OCI-LY7 (cell line): ENCODE measurements around the gene TAB2. TPM values are rescaled to one million over a fixed set of nuclear protein-coding genes. Genes with fewer than 3 reads are reported as not detected.
A peak's percentile ranks its signal among the peaks of the same experiment; 100 is the strongest.

Source experiments
- BruUV-seq: library from RNA; stranded (reverse); fragments of 400-500 nt; replicated peaks from 2 replicates; lab custom pipeline; 2021; lab: Mats Ljungman, UMichigan
- CTCF ChIA-PET: fragments of 300-600 bp; sonication (Branson Sonifier 250); formaldehyde crosslinking; loops from one replicate; lab custom pipeline; 2022; ENCODE audit warnings: antibody characterized with exemption; ENCODE audit not compliant: unreplicated experiment; lab: Charles Lee
- POLR2A ChIA-PET: fragments of 300-600 bp; sonication (Branson Sonifier 250); formaldehyde crosslinking; loops from one replicate; lab custom pipeline; 2022; ENCODE audit warnings: antibody characterized with exemption; lab: Charles Lee
- DNase-seq: peaks from one replicate; pipeline ENCODE4 v3.0.0-alpha.2; 2015; ENCODE audit warnings: low spot score
- H2AFZ ChIP-seq: fragments of 200-600 bp; sonication (generic), shearing (Covaris generic); 2 replicates; pipeline ENCODE4 v1.6.1; 2014; ENCODE audit warnings: mild to moderate bottlenecking, antibody characterized with exemption, low read length, moderate library complexity
- H3K27ac ChIP-seq: fragments of 200-600 bp; sonication (generic); 2 replicates; pipeline ENCODE4 v1.5.1; 2014; ENCODE audit warnings: mixed run types, low read depth, mild to moderate bottlenecking, moderate library complexity, low read length, inconsistent platforms; ENCODE audit not compliant: poor library complexity, severe bottlenecking
- H3K36me3 ChIP-seq: fragments of 200-600 bp; sonication (generic); 2 replicates; pipeline ENCODE4 v1.6.1; 2014; ENCODE audit warnings: mild to moderate bottlenecking, antibody characterized with exemption, low read length, moderate library complexity, mixed read lengths; ENCODE audit not compliant: insufficient read depth
- H3K4me1 ChIP-seq: fragments of 200-600 bp; sonication (generic); 2 replicates; pipeline ENCODE4 v1.5.1; 2014; ENCODE audit warnings: mild to moderate bottlenecking, low read length; ENCODE audit not compliant: insufficient read depth, poor library complexity, severe bottlenecking
- H3K4me2 ChIP-seq: fragments of 200-600 bp; sonication (generic); 2 replicates; pipeline ENCODE4 v1.6.1; 2014; ENCODE audit warnings: mild to moderate bottlenecking, low read length
- H3K4me3 ChIP-seq: fragments of 200-600 bp; sonication (generic); 2 replicates; pipeline ENCODE4 v1.5.1; 2014; ENCODE audit warnings: mild to moderate bottlenecking, low read depth, low read length; ENCODE audit not compliant: poor library complexity, severe bottlenecking
- H3K79me2 ChIP-seq: fragments of 200-600 bp; sonication (generic); 2 replicates; pipeline ENCODE4 v1.6.1; 2016; ENCODE audit warnings: low read depth, mild to moderate bottlenecking, low read length, moderate library complexity, mixed read lengths; ENCODE audit not compliant: insufficient read depth
- H3K9me2 ChIP-seq: fragments of 200-600 bp; sonication (generic); 2 replicates; pipeline ENCODE4 v1.6.1; 2016; ENCODE audit warnings: mild to moderate bottlenecking, low read length, mixed read lengths; ENCODE audit not compliant: insufficient read depth
- H3K9me3 ChIP-seq: fragments of 200-600 bp; sonication (generic); 2 replicates; pipeline ENCODE4 v1.6.1; 2014; ENCODE audit warnings: mild to moderate bottlenecking, mixed run types, low read length, mixed read lengths
- H4K20me1 ChIP-seq: fragments of 200-600 bp; sonication (generic); 2 replicates; pipeline ENCODE4 v1.6.1; 2014; ENCODE audit warnings: mild to moderate bottlenecking, antibody characterized with exemption, low read length, moderate library complexity, mixed read lengths; ENCODE audit not compliant: insufficient read depth
- EZH2phosphoT487 ChIP-seq: fragments of 200-600 bp; sonication (generic); IDR thresholded peaks from 2 replicates; pipeline ENCODE4 v1.6.1; 2018; ENCODE audit warnings: low read depth, borderline replicate concordance, mild to moderate bottlenecking, mixed run types, antibody characterized with exemption, low read length, moderate library complexity, mixed read lengths
- intact Hi-C: fragments of 100-400 bp; cut with micrococcal nuclease; formaldehyde crosslinking; loops from one replicate; pipeline ENCODE4 v1.10.0; 2022; ENCODE audit not compliant: unreplicated experiment
- total RNA-seq, 2 experiments: library from RNA; depleted of rRNA in 1 of 2; stranded (reverse); fragments of >200 nt in 1 of 2; shearing (Covaris generic) in 1 of 2; gene quantifications; 2 replicates each; pipeline ENCODE4 v1.2.3, GENCODE V29; 2014 to 2022
- TF ChIP-seq, protein P1 (sequence below): fragments of 200-600 bp; sonication (generic); conservative IDR thresholded peaks from 2 replicates; pipeline ENCODE4 v1.5.1; 2014; ENCODE audit warnings: mild to moderate bottlenecking, antibody characterized with exemption, low read length, moderate library complexity, mixed read lengths

Gene TAB2
- total RNA-seq, 2 experiments from 2014 or later = 17.3 to 35.8 TPM

DNA sequence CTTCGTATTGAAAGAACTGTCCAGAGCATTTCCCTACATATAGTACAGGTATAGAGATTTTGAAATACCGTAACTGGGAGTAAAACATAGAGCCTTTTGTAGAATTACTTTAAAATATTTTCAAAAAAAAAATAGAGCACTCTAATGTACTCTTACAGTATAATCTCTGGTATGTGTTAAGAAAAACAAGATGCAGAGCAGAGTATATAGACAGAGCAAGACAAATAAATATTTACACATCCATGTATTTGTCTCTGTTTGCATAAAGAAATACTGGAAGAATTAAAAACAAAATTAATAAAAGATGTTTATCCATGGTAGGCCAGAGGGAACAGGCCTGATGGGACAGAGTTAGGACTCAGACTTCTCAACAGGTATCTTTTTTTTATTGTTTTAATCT lies 54.5 kb downstream of the TAB2 start:
- Histone ChIP-seq H3K4me1 (peaks cover 42% of the 10 kb centered on the region), H3K9me3 (no peaks in the 10 kb centered on the region), H4K20me1 (peaks cover 10% of the 10 kb centered on the region), H3K4me2 (no peak overlapping the region), H3K4me3 (no peak overlapping the region), H3K9me2 (no peaks in the 10 kb centered on the region), H3K27ac (no peak overlapping the region), H3K36me3 (peaks cover 35% of the 10 kb centered on the region), H3K79me2 (peaks cover 38% of the 10 kb centered on the region; the same call in 1 of the 2 replicates), H2AFZ (no peak overlapping the region)
- no peak for DNase-seq
- intact Hi-C loops = no loop called here
- TF ChIP-seq EZH2phosphoT487 = no peak
- TF ChIP-seq, protein P1, sequence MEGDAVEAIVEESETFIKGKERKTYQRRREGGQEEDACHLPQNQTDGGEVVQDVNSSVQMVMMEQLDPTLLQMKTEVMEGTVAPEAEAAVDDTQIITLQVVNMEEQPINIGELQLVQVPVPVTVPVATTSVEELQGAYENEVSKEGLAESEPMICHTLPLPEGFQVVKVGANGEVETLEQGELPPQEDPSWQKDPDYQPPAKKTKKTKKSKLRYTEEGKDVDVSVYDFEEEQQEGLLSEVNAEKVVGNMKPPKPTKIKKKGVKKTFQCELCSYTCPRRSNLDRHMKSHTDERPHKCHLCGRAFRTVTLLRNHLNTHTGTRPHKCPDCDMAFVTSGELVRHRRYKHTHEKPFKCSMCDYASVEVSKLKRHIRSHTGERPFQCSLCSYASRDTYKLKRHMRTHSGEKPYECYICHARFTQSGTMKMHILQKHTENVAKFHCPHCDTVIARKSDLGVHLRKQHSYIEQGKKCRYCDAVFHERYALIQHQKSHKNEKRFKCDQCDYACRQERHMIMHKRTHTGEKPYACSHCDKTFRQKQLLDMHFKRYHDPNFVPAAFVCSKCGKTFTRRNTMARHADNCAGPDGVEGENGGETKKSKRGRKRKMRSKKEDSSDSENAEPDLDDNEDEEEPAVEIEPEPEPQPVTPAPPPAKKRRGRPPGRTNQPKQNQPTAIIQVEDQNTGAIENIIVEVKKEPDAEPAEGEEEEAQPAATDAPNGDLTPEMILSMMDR = no peak
- TSS peak; percentile 11 for BruUV-seq
- ChIA-PET CTCF (no interaction called here), POLR2A (interaction anchor here (0.6 to 3.0 kb wide), 4 partner anchors 9 to 1014 kb away, joined by 3 to 9 read pairs (median 5); no protein-coding TSS in a partner anchor)

DNA sequence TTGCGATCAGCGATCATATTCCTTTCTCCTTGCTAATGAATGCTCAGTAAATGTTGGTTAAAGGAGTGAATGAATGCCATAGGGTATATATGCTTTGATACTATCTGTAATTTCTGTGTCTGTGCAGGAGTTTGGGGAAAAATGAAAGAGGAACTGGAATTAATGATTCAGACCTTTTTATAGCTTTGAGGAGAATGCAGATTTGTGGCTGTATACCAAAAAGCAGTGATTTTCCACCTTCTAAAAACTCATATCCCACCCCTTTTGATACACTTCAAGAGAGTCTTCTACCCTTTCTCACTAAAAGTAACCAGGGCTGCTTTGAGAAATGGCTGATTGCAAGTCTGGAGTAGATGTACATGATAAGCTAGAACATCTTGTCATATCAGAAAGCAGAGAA lies 56.0 kb downstream of the TAB2 start:
- Histone ChIP-seq H3K27ac (no peak overlapping the region), H3K79me2 (peaks cover 25% of the 10 kb centered on the region; the same call in 1 of the 2 replicates), H2AFZ (no peak overlapping the region), H3K9me2 (no peaks in the 10 kb centered on the region), H3K36me3 (peaks cover 45% of the 10 kb centered on the region), H4K20me1 (peaks cover 10% of the 10 kb centered on the region; the same call in 1 of the 2 replicates), H3K9me3 (no peaks in the 10 kb centered on the region), H3K4me2 (peak overlapping the region; percentile 1; the same call in 1 of the 2 replicates), H3K4me1 (peaks cover 42% of the 10 kb centered on the region), H3K4me3 (no peak overlapping the region)
- DNase-seq = no peak
- TF ChIP-seq, protein P1 = no peak
- no peak for TF ChIP-seq EZH2phosphoT487
- no TSS peak for BruUV-seq
- CTCF ChIA-PET = no interaction called here
- POLR2A ChIA-PET = interaction anchor here (0.6 kb wide), 1 partner anchor 9 kb away, joined by 3 read pairs; no protein-coding TSS in a partner anchor
- intact Hi-C loops = no loop called here

DNA sequence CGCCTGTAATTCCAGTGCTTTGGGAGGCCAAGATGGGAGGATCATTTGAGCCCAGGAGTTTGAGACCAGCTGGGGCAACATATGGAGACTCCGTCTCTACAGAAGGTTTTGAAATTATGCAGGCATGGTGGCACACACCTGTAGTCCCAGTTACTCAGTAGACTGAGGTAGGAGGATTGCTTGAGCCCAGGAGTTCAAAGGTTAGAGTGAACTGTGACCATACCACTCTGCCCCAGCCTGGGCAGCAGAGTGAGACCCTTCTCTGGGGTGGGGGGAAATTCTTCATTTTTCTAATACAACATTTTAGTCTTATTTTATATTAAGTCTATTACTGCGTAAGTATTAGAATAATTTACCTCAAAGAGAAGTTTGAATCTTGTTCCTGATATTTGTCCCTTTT lies 62.5 kb downstream of the TAB2 start:
- Histone ChIP-seq H3K9me2 (no peaks in the 10 kb centered on the region), H3K4me2 (no peak overlapping the region), H3K27ac (no peak overlapping the region), H2AFZ (no peak overlapping the region), H3K9me3 (no peaks in the 10 kb centered on the region), H3K4me3 (no peak overlapping the region), H4K20me1 (no peaks in the 10 kb centered on the region), H3K79me2 (peaks cover 8% of the 10 kb centered on the region; the same call in 1 of the 2 replicates), H3K36me3 (peaks cover 71% of the 10 kb centered on the region), H3K4me1 (no peaks in the 10 kb centered on the region)
- BruUV-seq = no TSS peak
- no peak for DNase-seq
- intact Hi-C loops = no loop called here
- ChIA-PET CTCF (no interaction called here), POLR2A (no interaction called here)
- TF ChIP-seq, protein P1 = no peak
- TF ChIP-seq EZH2phosphoT487 = no peak
